HG03575 (cell line): Measurements from ENCODE around the gene ST14.

ENCODE experiments used
- ATAC-seq: cut with Tn5 transposase; IDR thresholded peaks from one replicate; pipeline ENCODE4 v1.9.1; 2021; ENCODE audit not compliant: unreplicated experiment, insufficient number of reproducible peaks, low FRiP score; ENCODE audit errors: extremely low read depth

The ST14 gene

DNA sequence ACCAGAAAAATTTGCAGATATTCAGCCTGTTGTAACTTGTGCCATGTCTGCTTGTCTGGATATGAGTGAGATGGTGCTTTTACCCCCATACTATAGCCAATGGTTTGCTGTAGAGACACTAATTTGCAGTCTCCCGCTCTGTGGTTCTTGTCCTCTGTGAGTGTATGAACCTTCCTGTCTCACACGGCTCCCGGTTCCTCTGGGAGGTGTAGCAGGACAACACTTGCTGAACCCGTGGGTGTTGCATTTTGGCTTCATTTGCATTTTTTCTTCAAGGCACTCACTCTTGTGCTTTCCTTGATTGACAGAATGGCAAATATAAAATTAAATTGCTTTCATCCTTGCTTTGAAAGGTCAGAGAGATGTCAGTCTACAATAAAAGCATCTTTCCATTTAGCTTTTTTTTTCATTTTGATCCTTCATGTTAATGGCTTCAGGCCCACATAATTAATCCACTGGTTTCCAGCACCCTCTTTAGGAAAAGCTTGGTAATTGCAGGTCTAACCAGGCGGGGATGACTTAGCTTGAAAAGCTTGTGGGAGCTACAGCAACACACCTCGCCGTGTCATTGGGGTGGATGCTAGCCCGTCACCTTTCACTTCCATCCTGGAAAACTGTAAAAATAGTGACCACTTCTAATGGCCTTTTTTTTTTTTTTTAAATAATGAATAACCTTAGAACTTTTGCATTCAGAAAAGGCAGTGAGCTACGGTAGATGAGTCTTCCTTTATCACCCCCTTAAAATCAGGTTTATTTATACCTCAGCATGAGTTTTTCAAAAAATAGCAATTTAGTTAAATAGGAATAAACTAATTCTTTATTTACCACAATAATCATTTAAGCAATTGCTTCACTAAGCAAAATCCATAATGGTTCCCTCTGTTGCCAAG is 27.4 kb upstream of the ST14 start:
- no peak for ATAC-seq

DNA sequence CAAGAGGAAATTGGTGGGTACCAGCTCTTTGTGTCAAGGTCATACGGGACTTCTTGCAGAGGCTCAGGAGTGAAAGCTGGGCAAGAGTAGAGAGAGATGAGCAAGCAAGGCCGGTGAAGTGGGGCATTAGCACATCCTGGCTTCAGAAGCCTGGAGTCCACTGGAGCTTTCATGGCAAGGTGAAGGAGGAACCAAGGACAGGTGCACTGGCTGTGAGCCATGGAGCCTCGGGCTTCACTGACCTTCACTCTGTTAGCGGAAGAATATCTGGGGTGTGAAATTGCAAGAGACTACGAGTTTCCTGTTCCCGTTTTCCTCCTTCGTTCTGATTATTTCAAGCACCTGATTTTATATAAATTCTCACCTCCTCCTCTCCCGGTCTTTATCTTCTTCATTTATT is 25.9 kb upstream of the ST14 start:
- ATAC-seq: no peak

DNA sequence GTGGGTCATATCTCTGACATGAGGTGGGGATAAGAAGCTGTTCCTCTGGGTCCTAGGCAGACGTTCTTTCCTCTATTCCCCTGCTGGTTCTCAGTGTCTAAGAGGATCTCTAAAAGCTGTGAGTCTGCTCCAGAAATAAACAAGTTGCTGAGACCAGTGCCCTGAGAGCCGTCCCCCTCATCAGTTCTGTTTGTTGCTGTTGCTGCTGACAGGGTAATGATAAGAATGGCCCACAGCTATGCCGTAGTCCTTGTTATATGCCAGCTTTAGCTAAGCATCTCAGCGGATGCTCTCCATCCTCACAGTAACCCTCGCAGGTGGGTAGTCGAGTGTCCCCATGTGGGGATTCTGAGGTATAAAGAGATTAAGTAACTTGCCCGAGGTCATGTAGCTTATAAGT is 23.5 kb upstream of the ST14 start:
- ATAC-seq: no peak

DNA sequence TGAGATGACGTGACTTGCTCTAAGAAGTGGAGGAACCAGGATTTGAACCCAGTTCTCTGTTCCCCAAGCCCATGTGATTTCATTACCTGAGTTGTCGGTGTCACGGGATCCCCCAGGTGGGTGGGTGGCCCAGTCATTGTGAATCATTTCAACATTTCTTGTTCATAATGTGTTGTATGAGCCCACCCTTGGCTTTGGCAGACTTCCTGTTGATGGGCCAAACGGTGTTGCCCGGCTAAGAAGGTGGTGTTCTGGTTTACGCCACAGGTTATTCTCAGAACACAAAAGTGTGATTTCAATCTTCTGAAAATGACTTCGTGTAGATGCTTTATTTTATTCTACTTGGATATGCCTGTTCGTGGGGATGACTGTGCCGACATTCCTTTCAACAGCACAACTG is 21.6 kb upstream of the ST14 start:
- no peak for ATAC-seq

DNA sequence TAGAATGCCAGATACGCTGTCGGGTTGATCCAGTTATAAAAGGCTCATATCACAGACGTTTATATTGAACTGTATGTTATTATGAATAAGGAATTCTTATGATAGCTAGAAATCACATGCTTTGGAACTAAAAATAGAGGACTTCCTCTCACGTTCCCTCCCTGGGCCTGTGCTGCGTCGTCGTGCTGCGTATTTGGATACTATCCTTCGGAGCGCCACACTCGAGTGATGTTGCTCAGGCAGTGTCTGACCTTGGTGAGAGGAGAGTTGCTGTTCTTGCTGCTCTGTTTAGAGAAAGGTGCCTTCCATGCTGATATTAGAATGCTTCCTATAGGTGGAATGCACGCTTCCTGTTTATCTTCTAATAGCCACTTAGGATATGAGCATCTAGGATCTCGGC is 20.2 kb upstream of the ST14 start:
- no peak for ATAC-seq

DNA sequence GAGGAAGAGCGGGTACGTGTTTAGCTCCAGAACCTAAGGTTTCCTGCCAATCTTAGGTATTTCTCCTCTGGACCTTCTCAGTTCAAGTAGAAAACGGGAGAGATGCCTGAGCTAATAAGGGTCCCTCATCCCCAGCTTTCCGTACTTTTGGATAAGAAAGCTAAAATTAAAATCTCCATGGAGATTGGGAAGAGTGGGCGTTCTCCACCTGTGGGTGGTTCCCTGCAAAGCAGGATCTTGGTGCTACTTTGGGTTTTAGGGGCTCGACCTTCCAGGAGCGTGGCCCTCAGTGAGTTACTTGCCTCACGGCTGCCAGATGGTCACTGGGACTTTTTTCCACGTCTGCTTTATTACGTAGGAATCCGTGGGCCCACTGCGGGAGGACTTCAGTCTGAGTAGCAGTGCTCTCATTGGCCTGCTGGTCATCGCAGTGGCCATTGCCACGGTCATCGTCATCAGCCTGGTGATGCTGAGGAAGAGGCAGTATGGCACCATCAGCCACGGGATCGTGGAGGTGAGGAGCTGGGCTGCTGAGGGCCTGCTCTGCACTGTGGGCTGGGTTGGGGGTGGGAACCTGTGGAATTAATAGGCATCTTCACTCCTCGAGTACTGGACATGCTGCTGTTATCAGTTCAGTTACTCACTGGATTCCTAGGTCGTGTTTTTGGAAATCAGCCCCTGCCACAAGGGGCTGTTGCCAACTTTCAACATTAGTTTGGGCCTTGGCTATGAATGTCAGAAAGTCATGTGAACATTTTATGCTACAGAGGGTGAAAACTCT is 17.8 kb upstream of the ST14 start:
- ATAC-seq: no peak

DNA sequence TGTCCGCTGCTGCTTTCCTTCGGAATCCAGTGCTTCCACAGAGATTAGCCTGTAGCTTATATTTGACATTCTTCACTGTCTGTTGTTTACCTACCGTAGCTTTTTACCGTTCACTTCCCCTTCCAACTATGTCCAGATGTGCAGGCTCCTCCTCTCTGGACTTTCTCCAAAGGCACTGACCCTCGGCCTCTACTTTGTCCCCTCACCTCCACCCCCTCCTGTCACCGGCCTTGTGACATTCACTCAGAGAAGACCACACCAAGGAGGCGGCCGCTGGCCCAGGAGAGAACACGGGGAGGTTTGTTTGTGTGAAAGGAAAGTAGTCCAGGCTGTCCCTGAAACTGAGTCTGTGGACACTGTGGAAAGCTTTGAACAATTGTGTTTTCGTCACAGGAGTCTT is 15.4 kb upstream of the ST14 start:
- ATAC-seq: no peak

DNA sequence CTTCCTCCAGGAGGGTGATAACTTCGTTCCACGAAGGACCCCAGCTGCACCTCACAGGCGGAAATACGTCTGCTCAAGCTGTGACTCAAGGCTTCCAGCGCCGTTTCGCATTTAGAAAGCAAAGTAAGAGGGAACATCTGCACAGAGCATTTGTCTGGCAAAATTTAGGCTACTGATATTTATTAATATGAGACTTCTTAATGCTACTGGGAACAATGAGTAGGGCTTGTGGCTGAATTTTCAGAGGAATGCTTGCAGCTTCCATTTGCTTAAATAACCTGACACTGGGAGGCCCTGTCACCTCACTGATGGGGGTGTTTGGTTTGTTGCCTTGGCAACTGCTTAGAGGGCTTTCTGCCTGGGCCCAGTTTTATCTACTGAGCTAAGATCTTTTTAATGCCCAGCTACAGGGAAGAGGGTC is 14.7 kb upstream of the ST14 start:
- ATAC-seq: no peak

DNA sequence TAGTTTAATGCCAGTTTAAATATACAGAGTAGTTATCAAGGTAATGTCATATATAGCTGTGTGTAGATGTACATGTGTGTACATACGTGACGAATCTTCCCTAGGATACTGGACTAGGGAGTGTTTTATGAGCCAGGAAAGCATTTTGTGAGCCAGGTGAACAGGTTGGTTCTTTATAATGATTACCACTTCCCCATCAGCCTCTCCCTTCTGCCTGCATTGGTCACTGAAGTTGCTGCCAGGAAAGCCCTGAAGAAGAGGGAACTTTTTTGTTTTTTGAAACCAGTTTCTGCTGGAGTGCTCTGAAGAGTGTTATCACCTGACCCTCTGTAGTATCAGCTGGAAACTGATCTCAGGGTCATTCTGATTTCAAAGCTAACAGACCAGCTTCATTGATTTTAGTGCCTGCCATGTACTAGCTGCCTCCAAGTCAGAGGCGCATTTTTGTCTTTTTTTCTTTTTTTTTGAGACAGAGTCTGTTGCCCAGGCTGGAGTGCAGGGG is 14.2 kb upstream of the ST14 start:
- ATAC-seq: no peak

DNA sequence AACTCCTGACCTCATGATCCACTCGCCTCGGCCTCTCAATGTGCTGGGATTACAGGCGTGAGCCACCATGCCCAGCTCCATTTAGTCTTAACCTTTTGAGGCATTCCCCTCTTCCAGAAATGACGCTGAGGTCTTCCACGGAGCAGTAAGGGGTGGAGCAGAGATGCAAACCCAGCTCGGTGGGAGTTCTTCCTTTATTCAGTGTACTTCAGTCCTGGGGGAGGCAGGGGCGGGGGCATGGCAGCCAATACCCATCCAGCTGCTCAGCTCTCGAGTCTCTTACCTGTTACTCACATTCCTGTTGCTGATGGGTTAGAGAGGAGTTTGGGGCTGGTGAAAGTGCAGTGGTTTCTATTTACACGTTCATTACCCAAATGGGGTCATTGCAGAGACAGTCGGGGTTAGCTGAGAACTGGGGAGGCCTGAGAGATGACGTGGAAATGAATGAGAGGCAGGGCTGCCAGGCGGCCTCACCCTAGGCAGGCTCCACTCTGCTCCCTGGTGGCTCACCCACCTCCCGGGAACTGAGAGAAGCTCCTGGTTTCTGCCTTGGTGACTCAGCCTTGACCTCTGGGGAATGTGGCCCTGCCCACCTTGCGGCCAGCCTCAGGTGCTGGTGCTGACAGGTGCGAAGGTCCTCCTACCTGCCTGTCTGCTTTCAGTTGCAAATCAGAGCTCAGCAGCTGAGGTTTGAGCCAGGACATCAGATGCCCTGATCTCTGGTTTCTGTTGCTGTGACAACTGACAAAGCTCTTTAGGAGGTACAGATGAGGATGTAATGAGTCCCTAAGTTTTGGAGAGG is 13.4 kb upstream of the ST14 start:
- no peak for ATAC-seq

DNA sequence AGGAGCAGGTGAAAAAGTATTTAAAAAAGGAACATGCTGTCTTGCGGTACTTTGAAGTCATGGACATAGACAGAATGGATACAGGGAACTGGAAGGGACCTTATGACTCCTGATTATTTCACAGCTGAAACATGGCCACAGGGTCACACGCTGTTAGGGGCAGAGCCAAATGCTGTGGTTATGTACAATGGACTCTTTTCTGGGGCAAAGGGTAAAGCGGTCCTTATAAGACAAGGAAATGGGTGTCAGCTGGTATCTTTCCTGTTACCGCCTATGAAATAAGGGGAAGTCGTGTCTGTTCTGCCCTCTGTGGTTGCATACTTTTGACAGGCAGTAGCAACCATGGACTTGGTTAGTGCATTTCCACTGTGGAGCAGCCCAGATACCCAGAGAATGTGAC is 12.8 kb upstream of the ST14 start:
- ATAC-seq: no peak

DNA sequence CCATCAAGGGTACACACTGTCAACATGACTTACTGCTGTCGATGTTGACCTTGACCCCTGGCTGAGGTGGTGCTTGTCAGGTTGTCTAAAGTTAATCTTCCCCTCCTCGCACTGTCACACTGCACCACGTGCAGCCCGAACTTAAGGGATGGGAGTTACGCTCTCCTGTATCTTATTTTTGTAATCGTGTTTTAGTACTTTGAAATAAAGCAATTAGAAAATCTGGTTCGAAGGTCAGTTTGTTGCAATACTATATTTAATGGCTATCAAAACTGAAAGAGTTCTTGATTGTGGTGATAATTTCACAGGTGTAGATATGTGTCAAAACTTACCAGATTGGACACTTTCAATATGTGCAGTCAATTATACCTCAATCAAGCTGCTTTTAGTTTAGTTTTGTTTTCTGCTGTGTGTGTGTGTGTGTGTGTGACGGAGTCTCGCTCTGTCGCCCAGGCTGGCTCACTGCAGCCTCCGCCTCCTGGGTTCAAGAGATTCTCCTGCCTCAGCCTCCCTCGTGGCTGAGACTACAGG is 10.7 kb upstream of the ST14 start:
- ATAC-seq: no peak

DNA sequence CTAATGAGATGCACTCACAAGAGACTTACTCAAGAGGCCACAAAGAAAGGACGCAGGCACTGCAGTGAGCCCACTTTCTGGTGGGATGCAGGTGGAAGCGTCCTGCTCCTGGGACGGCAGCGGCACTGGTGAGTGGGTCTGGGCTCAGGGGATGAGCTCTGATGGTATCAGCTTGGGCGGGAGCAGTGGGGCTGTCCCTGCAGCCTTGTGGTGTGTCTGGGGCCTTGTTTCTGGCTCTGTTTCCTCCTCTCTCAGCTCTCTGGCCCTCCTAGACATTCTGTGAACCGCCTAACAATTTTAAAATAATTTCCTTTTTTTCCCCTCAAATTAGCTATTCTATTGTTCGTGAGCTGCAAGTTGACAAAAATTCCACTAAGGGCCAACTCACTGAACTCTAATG is 8.8 kb upstream of the ST14 start:
- ATAC-seq: no peak

DNA sequence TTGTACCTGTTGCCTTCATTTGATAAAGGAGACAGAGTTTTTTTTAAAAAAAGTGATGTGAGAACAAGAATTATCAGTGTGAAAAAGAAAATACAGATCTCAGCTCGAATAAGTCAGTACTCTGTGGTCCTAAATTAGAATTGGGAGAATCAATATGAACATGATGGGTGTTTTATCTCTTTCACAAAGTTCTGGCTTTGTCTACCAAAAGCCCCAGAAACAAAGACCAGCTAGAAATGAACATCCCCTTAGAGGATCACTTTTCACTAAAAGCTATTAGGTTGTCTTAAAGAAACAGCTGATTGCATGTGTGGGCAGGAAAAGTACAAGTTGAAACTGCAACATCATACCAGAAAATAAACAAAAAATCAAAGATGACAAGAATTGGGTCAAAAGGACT is 8.4 kb upstream of the ST14 start:
- ATAC-seq: no peak

DNA sequence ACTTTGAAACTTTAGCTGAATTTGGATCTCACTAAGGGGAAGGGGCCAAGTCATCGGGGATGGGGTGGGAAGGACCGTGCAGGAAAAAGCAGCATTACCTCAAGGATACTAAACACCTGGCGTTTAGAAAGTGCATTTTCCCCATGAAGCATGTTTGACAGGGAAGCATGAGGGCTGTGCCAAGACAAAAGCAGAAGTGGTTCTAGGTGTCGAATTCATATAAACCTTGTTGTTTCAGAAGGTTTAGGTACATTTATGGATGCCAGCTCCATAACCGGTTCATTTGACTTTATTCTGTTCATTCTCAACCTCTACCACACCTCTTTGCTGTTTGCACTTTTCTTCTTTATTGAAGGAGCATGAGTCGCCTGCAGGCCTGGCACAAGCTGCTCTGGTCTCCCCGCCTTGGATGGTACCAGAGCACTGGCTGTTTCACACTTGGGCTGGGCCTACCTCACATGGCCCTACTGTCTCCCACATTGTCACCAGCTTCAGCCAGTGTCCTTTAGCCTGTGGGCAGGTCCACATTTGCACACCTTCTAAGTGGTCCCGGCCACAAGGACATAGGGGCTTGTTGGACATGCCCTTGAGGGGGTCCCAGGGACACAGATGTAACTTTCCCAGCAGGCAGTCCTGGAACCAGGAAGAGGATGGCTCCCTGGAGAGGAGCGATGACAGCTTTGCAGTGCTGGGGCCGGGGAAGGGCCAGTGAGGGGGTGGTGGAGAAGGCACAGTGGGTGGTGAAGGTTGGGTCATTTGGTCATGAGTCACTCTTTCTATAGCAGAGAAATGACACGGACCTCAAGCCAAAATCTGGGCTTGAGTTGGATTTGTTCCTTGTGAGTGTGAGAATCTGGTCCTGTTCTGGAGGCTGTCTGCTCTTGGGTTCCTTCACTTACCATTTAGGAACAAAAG is 3.2 kb upstream of the ST14 start:
- no peak for ATAC-seq

DNA sequence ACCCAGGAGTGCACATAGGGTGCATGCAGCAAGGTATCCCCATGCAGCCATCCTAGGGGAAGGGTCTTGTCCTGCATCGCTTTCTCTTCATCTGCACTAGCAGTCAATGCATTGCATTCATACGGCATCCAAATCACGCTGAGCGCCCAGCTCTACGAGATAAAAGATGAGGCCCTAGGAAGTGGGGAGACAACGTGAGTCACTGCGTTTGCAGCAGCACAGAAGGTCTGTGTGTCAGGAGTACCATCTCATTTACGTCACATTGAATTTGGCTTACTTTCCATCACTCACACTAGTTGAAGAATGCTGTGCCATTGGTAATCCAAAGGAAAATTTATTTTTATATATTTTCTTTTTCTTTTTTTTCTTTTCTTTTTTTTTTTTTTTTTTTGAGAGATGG is 2.5 kb upstream of the ST14 start:
- ATAC-seq: no peak

DNA sequence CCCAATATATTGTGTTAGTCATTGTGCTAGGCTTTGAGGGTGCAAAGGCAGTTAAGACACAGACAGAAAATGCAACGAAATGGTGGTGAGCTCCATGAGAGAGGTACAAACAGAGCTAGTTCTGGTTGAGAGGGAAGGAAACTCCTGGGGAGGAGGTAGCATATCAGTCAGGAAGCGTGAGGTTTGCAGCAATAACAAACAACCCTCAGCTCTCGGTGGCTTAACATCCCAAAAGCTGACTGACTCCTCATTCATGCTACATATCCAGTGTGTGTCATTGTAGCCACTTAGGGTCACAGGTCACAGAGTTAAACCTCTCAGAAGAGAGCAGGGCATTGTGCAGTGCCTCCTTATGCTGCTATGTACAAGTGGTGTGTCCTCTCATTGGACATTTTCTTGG is 1.7 kb upstream of the ST14 start:
- ATAC-seq: no peak

DNA sequence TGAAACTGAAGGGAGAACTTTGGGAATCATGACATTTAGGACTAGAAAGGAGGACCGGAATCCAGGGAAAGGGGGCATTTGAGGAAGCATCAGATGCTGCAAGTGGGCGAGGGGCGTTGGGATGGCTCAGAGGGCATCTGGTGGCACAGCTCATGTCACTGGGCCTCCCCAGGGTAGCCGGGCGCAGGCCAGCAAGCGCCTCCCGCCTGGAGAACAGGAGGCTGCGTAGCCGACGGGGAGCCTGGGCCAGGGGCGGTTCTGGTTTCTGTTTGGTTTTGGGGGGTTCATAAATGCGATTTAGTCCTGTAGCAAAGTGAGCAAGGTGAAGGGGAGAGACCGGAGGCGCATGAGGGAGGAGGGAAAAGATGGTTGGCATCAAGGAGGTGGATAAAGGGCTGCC is 443 bp upstream of the ST14 start:
- no peak for ATAC-seq
